GM21717 (cell line): ENCODE measurements around the gene SPOCK1.

Experiments
- ATAC-seq: cut with Tn5 transposase; IDR thresholded peaks from one replicate; pipeline ENCODE4 v1.9.1; 2021; ENCODE audit warnings: mild to moderate bottlenecking, moderate library complexity; ENCODE audit not compliant: unreplicated experiment

SPOCK1 gene

GRCh38 chr5:137051161-137051560 is 448.0 kb downstream of the SPOCK1 start:
- no peak for ATAC-seq

DNA sequence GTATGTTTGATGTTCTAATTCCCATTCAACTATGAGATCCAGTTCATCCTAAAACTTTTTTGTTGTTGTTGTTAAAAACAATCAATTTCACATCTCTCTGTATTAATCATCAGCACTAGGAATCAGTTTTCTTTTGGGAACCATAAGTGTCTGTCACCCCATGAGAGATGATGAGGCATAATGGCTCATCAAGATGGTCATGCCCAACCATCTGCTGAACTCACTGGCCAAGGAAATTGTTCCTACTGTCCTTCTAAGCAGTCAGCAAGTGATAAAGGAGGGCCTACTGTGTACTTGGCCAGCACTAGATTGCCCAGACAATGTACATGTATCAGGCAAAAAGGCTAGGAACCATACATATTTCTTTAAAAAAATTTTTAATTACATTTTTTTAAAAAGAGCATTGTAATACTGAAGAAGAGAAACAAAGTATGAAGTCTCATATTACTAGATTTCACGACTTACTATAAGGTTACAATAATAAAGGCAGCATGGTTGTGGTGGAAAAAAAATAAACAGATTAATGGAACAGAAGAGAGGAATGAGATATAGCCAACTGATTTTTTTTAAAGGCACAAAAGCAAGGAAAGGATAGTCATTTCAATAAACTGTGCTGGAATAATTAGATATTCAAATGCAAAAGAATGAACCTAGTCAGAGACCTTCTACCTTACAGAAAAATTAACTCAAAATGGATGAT is 458.3 kb downstream of the SPOCK1 start:
- no peak for ATAC-seq

DNA sequence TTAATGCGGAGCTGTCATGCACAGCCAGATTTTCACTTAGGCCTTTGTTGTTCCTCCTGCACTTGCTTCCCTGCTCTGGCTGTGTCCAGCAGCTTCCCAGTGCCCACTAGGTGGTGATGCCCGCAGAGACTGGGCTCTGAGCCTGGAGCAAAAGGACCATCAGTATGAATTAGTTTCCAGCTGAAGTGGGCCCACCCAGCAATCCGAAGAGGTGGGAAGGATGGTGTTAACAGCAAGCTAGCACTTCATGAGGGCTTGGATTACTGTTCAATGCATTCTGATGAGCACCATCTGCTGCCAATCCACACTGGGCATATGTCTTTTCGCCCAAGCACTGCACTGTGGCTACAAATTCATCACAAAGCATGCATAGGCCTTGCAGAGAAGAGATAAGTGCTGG is 459.1 kb downstream of the SPOCK1 start:
- no peak for ATAC-seq

GRCh38 chr5:137037848-137038247 is 461.3 kb downstream of the SPOCK1 start:
- no peak for ATAC-seq

DNA sequence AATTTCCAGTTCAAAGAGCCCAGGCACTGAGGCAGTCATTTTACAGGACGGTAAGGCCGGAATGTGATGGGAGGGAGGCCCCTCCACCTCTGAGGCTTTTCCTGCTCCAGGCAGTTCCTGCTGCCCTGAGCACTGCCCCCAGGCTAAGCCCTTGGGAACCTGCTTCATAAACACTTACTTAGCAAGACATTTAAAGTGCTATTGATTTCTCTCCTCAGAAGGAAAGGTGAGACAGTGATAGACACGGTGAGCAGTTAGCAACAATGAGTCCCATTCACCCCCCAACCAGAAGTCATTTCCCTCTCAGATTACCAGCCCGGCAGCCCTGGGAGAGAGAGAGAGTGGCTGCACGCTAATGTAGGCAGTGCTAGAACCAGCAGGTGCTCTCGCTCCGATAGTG is 462.5 kb downstream of the SPOCK1 start:
- ATAC-seq: no peak

DNA sequence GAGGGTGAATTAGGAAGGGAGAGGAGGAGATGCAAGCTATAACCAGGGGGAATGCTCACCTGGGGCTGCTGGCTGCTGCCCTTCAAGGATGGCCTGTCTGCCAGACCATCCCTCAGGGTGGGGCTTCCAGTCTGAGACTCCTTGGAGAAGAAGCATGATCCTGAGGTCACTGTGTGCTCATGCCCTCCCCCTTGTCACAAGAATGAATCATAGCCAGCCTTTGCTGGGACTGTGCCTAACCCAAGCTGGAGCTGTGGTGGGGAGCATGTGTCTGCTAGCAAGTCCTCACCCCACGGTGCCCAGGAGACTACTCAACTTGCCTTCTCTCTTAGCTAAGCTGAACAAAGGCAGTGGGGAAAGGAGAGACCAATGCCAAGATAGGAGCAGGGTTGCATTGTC is 463.6 kb downstream of the SPOCK1 start:
- no peak for ATAC-seq

- no peak for ATAC-seq
Measured at GRCh38 chr5:137034764-137035479, 464.2 kb downstream of the SPOCK1 start.

GRCh38 chr5:137034213-137034612 is 464.9 kb downstream of the SPOCK1 start:
- ATAC-seq: no peak

GRCh38 chr5:137032929-137033328 is 466.2 kb downstream of the SPOCK1 start:
- ATAC-seq: no peak

DNA sequence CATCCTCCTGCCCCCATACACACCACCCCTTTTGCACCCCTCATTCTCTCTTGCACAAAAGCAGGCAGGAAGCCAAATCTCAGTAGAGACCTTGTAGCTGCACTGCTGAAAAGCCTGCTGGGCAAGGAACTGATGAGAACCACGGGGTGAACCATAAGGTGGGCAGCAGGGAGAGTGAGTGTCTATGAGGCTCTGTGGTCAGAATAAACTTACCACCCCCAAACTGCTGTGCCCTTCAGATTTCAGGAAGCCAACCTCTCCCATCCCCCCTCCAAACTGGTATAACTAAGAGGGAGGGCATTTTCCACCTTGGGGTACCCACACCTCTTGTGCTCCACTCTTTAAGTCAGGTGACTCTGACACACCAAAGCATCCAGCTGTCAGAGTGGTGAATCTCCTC is 471.4 kb downstream of the SPOCK1 start:
- ATAC-seq: no peak

GRCh38 chr5:137026296-137026695 is 472.8 kb downstream of the SPOCK1 start:
- ATAC-seq: no peak

DNA sequence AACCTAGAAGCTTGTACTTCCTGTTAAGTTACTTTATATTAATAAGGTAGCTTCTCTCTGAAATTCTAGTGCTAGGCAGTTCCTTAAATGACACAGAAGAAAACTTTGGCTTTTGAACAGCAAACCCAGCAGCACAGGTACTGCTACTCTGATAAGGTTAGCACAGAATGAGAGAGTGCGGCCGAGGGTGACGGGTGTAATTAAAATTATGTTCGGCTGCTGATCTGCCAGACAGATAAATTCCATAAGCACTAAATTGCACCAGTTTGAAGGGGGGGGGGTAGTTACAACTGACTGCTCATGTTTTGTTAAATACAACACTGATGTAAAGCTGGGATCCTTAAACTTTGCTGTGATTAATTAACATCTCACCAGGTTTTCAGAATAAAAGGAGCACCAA is 475.1 kb downstream of the SPOCK1 start:
- ATAC-seq: no peak

- no peak for ATAC-seq
Measured at GRCh38 chr5:137023371-137023770, 475.8 kb downstream of the SPOCK1 start.

GRCh38 chr5:137022725-137023124 is 476.4 kb downstream of the SPOCK1 start:
- no peak for ATAC-seq

- ATAC-seq: no peak
Measured at GRCh38 chr5:137022043-137022442, 477.1 kb downstream of the SPOCK1 start.

DNA sequence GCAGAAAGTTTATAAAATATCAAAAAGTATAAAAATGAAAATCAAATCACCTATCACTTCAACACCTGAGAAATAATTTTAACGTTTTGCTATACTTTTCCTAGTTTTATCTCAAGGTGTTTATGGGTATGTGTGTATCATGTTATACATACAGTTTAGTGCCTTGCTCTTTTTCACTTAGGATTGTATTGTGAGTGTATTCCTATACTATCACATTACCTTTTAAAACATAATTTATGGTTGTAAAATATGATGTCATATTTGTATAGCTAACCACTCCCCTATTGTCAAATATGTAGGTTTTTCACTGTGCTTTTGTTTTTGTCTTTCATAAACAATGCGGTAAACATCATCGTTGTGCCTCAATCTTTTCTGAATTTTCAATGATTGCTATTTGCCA is 479.9 kb downstream of the SPOCK1 start:
- no peak for ATAC-seq

GRCh38 chr5:137016783-137017324 is 482.3 kb downstream of the SPOCK1 start:
- no peak for ATAC-seq

GRCh38 chr5:137015540-137016116 is 483.5 kb downstream of the SPOCK1 start:
- no peak for ATAC-seq

GRCh38 chr5:137014731-137015130 is 484.4 kb downstream of the SPOCK1 start:
- ATAC-seq: no peak

DNA sequence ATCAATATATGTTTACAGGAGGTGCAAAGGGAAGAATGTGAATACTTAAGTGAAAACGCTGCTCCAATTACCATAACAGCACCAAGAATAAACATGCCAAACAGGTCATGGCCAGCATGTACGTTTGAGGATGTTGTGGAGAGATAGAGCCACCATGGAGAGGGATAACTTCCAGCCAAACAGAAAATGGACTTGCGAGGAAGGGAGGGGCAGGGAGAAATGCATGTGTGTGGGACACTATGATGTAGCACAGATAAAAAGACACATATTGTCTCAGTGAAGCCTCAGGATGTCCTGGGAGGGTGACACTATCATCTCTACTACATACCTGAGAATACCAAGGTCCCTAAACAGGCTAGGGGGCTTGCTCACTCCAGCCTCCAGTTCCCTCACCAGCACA is 488.9 kb downstream of the SPOCK1 start:
- no peak for ATAC-seq

DNA sequence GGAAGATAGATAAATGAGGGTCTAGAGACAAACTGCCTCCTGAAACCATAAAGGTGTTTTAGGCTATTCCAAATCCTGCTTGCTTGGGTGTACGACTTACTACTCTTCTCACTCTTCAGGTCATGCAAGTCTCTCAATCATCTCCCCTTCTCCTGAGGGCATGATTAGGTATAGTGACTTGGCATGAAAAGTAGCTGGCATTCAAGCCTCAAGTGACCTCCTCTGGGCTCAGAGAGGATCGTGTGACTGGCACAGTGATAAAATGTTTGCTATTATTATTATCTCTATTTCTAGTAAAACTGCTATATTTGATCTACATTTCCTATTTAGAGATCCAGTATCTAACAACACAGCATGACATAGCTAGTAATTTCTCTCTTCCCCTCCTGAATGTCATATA is 494.8 kb downstream of the SPOCK1 start:
- ATAC-seq: no peak

DNA sequence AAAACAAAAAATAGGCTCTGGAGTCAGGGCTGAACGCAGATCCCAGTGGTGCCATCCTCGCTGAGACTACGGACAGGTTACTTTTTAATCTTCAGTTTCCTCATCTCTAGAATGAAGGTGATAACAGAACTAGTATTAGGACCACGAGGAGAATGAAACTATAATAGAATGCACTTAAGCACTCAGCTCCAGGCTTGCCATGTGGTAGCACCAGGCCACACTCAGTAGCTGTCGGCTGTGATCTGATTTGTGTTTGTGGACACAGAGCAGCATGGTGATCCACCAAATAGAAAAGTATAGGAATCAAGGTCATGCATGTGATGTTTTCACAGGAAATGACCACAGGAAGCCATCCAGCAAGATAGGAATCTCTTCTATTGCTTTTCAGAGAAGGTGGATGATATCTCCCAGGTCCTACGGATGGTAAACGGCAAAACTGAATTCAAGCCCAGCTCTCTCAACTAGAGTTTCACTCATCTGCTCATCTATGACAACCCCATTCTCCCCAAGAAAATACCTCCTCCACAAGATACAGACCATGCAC is 498.0 kb downstream of the SPOCK1 start:
- ATAC-seq: no peak
